Measurements from ENCODE around the gene TDRD6. TPM values are rescaled to one million over a fixed set of nuclear protein-coding genes. Genes with fewer than 3 reads are reported as not detected.

TDRD6 gene
- total RNA-seq, 1 experiment from 2014 or later: 0.02 TPM

GRCh38 chr6:46648869-46649492 lies 38.7 kb upstream of the TDRD6 start:
- H2AFZ ChIP-seq (ENCODE audit: low read length): no peak overlapping the region
- no peaks in the 10 kb centered on the region for H4K20me1 ChIP-seq (ENCODE audit: control insufficient read depth, insufficient read depth, insufficient read length)
- no peak overlapping the region for H2BK12ac ChIP-seq (ENCODE audit: insufficient read length, low read depth, low read length)
- H2BK20ac ChIP-seq (ENCODE audit: low read depth, low read length, poor library complexity, severe bottlenecking): no peak overlapping the region
- no peak for DNase-seq
- Mint-ChIP-seq H3K4me3 (no peak overlapping the region), H3K27me3 (ENCODE audit: low read depth) (peaks cover 8% of the 10 kb centered on the region), H3K27ac (no peak overlapping the region), H3K9me3 (no peaks in the 10 kb centered on the region), H3K4me1 (peaks cover 10 to 21% of the 10 kb centered on the region in 2 experiments), H3K36me3 (ENCODE audit: insufficient read depth in 1 of 3, low read depth in 3 of 3) (0 out of 7 replicates have a peak, but pooled peaks cover 0 to 4% (median 0%) of the 10 kb centered on the region in 3 experiments)
- no peak overlapping the region for H3K9ac ChIP-seq (ENCODE audit: extremely low read depth, insufficient read length, low read length)
- H3K56ac ChIP-seq (ENCODE audit: insufficient read length, low read depth, low read length): no peak overlapping the region
- no peaks in the 10 kb centered on the region for H3K79me1 ChIP-seq (ENCODE audit: insufficient read depth, low read depth, low read length, poor library complexity, severe bottlenecking)
- no CpG with 5 or more reads among the region's 5 CpGs for WGBS (ENCODE audit: extremely low coverage, insufficient read length, low lambda C conversion rate)
- no peak overlapping the region for H4K91ac ChIP-seq (ENCODE audit: insufficient read length, low read depth, low read length)
- no peak overlapping the region for H2AK5ac ChIP-seq (ENCODE audit: insufficient read length, low read length)
- no peak for TF ChIP-seq CTCF (conservative IDR thresholded peaks at IDR 0.05)
- no peak overlapping the region for H3K4me2 ChIP-seq (ENCODE audit: insufficient read depth, insufficient read length, low read length)
- H3K23ac ChIP-seq (ENCODE audit: insufficient read length, low read depth, low read length): no peak overlapping the region
- no peak overlapping the region for H4K5ac ChIP-seq (ENCODE audit: insufficient read length, low read depth, low read length)
- H2BK5ac ChIP-seq (ENCODE audit: insufficient read length, low read length): no peak overlapping the region
- no peak overlapping the region for H3K14ac ChIP-seq (ENCODE audit: insufficient read depth, low read length)
- no peak overlapping the region for H4K8ac ChIP-seq (replicated peaks; ENCODE audit: insufficient read length, low read depth, low read length)
- H3T11ph ChIP-seq (ENCODE audit: low read length): no peak overlapping the region
- H3K9me3 ChIP-seq (ENCODE audit: control insufficient read depth, low read depth, low read length): no peaks in the 10 kb centered on the region
- H3K23me2 ChIP-seq (ENCODE audit: insufficient read length, low read depth, low read length, poor library complexity, severe bottlenecking): no peaks in the 10 kb centered on the region
- no peaks in the 10 kb centered on the region for H3K4me1 ChIP-seq (ENCODE audit: insufficient read depth, low read length)
- no peak overlapping the region for H3K18ac ChIP-seq (ENCODE audit: insufficient read length, low read depth, low read length)
- no peak overlapping the region for H2BK120ac ChIP-seq (ENCODE audit: low read depth, low read length, poor library complexity, severe bottlenecking)
- H2BK15ac ChIP-seq (ENCODE audit: low read depth, low read length): no peak overlapping the region
- no peak overlapping the region for H3K27ac ChIP-seq (ENCODE audit: insufficient read length, low read depth, low read length)
- H3K27me3 ChIP-seq (ENCODE audit: insufficient read depth, low read length): no peaks in the 10 kb centered on the region; the same call in 1 of the 2 replicates
- no peak overlapping the region for H3K4ac ChIP-seq (ENCODE audit: low read depth, low read length)
- H3K79me2 ChIP-seq (ENCODE audit: insufficient read depth, low read length): no peaks in the 10 kb centered on the region
